Ectodermal cell (in vitro differentiated cells): Measurements from ENCODE around the gene TXNDC15.

Experiments
- H3K27ac ChIP-seq: 2 replicates; pipeline ENCODE4 v1.7.0; 2013; ENCODE audit warnings: mild to moderate bottlenecking, low read depth, low read length; ENCODE audit not compliant: insufficient read depth, poor library complexity, severe bottlenecking
- H3K27me3 ChIP-seq: 2 replicates; pipeline ENCODE4 v1.7.0; 2013; ENCODE audit warnings: mild to moderate bottlenecking, low read length; ENCODE audit not compliant: insufficient read depth, control insufficient read depth, poor library complexity, severe bottlenecking
- H3K36me3 ChIP-seq: one replicate; pipeline ENCODE4 v1.7.0; 2013; ENCODE audit warnings: low read length; ENCODE audit not compliant: control insufficient read depth, insufficient read depth
- H3K4me1 ChIP-seq: one replicate; pipeline ENCODE4 v1.7.0; 2013; ENCODE audit warnings: low read length; ENCODE audit not compliant: control insufficient read depth, insufficient read depth
- H3K4me3 ChIP-seq: 2 replicates; pipeline ENCODE4 v1.7.0; 2013; ENCODE audit warnings: low read depth, low read length, control low read depth; ENCODE audit not compliant: insufficient read depth
- H3K9me3 ChIP-seq: 2 replicates; pipeline ENCODE4 v1.7.0; 2013; ENCODE audit warnings: mild to moderate bottlenecking, low read length, moderate library complexity; ENCODE audit not compliant: control insufficient read depth
- WGBS, 2 experiments: methylation state at CpG; one replicate each; pipeline ENCODE4 v1.1.7; 2013; ENCODE audit warnings: missing lambda C conversion rate in 2 of 2; 5-methylcytosine and 5-hydroxymethylcytosine counted together

Gene TXNDC15

GRCh38 chr5:134943547-134943946 lies 69.4 kb downstream of the TXNDC15 start:
- no peaks in the 10 kb centered on the region for H3K4me1 ChIP-seq
- H3K9me3 ChIP-seq = no peaks in the 10 kb centered on the region
- 81 to 83% methylated on average over 1 of the region's 1 CpG for WGBS, 2 experiments
- H3K27me3 ChIP-seq = no peaks in the 10 kb centered on the region
- no peak overlapping the region for H3K27ac ChIP-seq
- H3K4me3 ChIP-seq = no peak overlapping the region
- no peaks in the 10 kb centered on the region for H3K36me3 ChIP-seq

- Histone ChIP-seq H3K4me1 (no peaks in the 10 kb centered on the region), H3K4me3 (no peak overlapping the region), H3K27me3 (no peaks in the 10 kb centered on the region), H3K9me3 (no peaks in the 10 kb centered on the region), H3K27ac (no peak overlapping the region), H3K36me3 (no peaks in the 10 kb centered on the region)
- 90 to 91% methylated on average over 1 of the region's 1 CpG for WGBS, 2 experiments
These were observed 70.5 kb downstream of the TXNDC15 start for GRCh38 chr5:134944630-134945029.

GRCh38 chr5:134945041-134945440 lies 70.9 kb downstream of the TXNDC15 start:
- Histone ChIP-seq H3K27ac (no peak overlapping the region), H3K4me3 (no peak overlapping the region), H3K9me3 (no peaks in the 10 kb centered on the region), H3K27me3 (no peaks in the 10 kb centered on the region), H3K36me3 (no peaks in the 10 kb centered on the region), H3K4me1 (no peaks in the 10 kb centered on the region)
- 79 to 85% methylated on average over 2 of the region's 2 CpGs for WGBS, 2 experiments

- Histone ChIP-seq H3K27ac (no peak overlapping the region), H3K27me3 (no peaks in the 10 kb centered on the region), H3K4me1 (no peaks in the 10 kb centered on the region), H3K9me3 (no peaks in the 10 kb centered on the region), H3K4me3 (no peak overlapping the region), H3K36me3 (no peaks in the 10 kb centered on the region)
- 90 to 95% methylated on average over 5 of the region's 5 CpGs for WGBS, 2 experiments
These were observed 74.7 kb downstream of the TXNDC15 start for GRCh38 chr5:134948911-134949310.

GRCh38 chr5:134949316-134949715 lies 75.1 kb downstream of the TXNDC15 start:
- 94 to 95% methylated on average over 5 of the region's 5 CpGs for WGBS, 2 experiments

More at GRCh38 chr5:134949316-134949715, 75.1 kb downstream of the TXNDC15 start:
- H3K4me1 ChIP-seq = no peaks in the 10 kb centered on the region
- H3K9me3 ChIP-seq = no peaks in the 10 kb centered on the region
- no peaks in the 10 kb centered on the region for H3K36me3 ChIP-seq
- no peak overlapping the region for H3K27ac ChIP-seq
- H3K27me3 ChIP-seq = no peaks in the 10 kb centered on the region
- H3K4me3 ChIP-seq = no peak overlapping the region
